Peyer's patch (tissue), 4 donors: ENCODE data around the gene NDUFB4. TPM values are rescaled to one million over a fixed set of nuclear protein-coding genes. Genes with fewer than 3 reads are reported as not detected.

Source experiments
- DNase-seq, 3 donors: peaks; one replicate each; pipeline ENCODE4 v3.0.0-alpha.2; 2017 to 2019
- H3K27ac ChIP-seq, 4 donors: fragments of 200-600 bp; sonication (generic); one replicate each; pipeline ENCODE4 v1.5.1; 2016 to 2019
- H3K27me3 ChIP-seq, 2 donors: fragments of 200-600 bp; sonication (generic); one replicate each; pipeline ENCODE4 v1.5.1; 2019
- H3K36me3 ChIP-seq, 3 donors: fragments of 200-600 bp; sonication (generic); one replicate each; pipeline ENCODE4 v1.5.1; 2016 to 2019
- H3K4me1 ChIP-seq, 4 donors: fragments of 200-600 bp; sonication (generic); one replicate each; pipeline ENCODE4 v1.5.1; 2016 to 2019
- H3K4me3 ChIP-seq, 4 donors: fragments of 200-600 bp; sonication (generic); 1 replicate in 3 of 4; 2 replicates in 1 of 4; pipeline ENCODE4 v1.5.1; 2016 to 2019; ENCODE audit warnings: mild to moderate bottlenecking in 1 of 4
- H3K9me3 ChIP-seq, 4 donors: fragments of 200-600 bp; sonication (generic); one replicate each; pipeline ENCODE4 v1.5.1; 2016 to 2019; ENCODE audit warnings: mild to moderate bottlenecking in 1 of 4
- POLR2A ChIP-seq, 2 donors: fragments of 450-650 bp; IDR thresholded peaks; one replicate each; pipeline ENCODE4 v1.5.1; 2017; ENCODE audit warnings: antibody characterized with exemption in 2 of 2, mild to moderate bottlenecking in 2 of 2, moderate library complexity in 2 of 2
- total RNA-seq, 4 donors: library from RNA; depleted of rRNA; stranded (reverse); fragments of >200 nt; gene quantifications; one replicate each; pipeline ENCODE4 v1.1.0, GENCODE V29; 2016
- TF ChIP-seq, protein P1 (sequence below), 6 experiments: fragments of 450-650 bp in 4 of 6; fragments of 200-600 bp in 2 of 6; sonication (generic) in 1 of 6; IDR thresholded peaks; one replicate each; pipeline ENCODE4 v1.5.1; 2017 to 2019; ENCODE audit warnings: antibody characterized with exemption in 6 of 6, mild to moderate bottlenecking in 3 of 6, moderate library complexity in 1 of 6

The NDUFB4 gene
- total RNA-seq, 4 donors from 2014 or later = 43.7 to 156 (median 79.6) TPM

DNA sequence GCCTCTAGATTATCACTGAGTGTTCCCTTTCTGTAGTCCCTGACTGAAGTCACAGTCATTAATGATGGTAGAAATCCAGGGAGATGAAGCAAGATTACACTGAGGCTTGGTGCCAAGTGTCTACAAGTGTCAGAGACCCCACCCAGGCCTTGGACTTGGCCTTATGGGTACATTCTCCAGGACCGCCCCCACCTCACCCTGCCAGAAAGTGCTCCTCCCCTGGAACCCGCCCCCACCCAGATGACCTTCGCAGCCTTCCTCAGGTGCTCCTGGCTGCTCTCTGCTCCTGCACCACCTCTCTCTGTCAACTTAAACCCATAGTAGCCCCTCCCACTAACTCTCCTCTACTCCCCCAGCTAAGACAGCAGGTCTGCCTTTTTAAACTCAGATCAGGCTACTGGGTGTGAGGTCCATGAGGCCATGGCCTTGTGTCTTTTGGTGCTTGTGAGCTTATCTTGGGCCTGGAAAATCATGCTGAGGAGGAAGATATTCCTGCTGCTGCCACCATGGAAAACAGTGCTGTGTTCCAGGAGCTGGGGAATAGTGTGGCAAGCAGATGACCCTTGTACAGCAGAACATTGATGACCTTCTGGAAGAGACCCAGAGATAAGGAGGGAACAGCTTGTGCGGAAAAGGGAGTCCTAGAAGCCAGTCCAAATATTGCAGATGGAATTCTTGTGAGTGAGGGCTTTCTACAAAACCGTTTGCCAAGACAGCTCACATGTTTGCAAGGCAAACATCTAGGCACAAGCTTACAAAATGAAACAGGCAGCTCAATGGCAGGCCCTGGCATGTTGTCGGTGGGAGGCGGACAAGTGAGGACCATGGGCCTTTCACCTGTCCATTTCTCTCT lies 40.3 kb upstream of the NDUFB4 start:
- Histone ChIP-seq H3K27me3 (no peaks in the 10 kb centered on the region), H3K4me1 (peaks cover 0 to 19% (median 5%) of the 10 kb centered on the region in 4 donors), H3K4me3 (no peak overlapping the region), H3K9me3 (no peaks in the 10 kb centered on the region), H3K27ac (peak overlapping the region in 3 of 4 donors; percentile 40 to 79 (median 76)), H3K36me3 (no peaks in the 10 kb centered on the region)
- peak in 2 of 3 donors; percentile 86 to 87 for DNase-seq
- TF ChIP-seq POLR2A (IDR thresholded peaks at IDR 0.05) = peak in 1 of 2 donors; percentile 13
- TF ChIP-seq, protein P1, sequence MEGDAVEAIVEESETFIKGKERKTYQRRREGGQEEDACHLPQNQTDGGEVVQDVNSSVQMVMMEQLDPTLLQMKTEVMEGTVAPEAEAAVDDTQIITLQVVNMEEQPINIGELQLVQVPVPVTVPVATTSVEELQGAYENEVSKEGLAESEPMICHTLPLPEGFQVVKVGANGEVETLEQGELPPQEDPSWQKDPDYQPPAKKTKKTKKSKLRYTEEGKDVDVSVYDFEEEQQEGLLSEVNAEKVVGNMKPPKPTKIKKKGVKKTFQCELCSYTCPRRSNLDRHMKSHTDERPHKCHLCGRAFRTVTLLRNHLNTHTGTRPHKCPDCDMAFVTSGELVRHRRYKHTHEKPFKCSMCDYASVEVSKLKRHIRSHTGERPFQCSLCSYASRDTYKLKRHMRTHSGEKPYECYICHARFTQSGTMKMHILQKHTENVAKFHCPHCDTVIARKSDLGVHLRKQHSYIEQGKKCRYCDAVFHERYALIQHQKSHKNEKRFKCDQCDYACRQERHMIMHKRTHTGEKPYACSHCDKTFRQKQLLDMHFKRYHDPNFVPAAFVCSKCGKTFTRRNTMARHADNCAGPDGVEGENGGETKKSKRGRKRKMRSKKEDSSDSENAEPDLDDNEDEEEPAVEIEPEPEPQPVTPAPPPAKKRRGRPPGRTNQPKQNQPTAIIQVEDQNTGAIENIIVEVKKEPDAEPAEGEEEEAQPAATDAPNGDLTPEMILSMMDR (IDR thresholded peaks at IDR 0.05) = peak in 3 of 6 experiments; percentile 26 to 49 (median 46)

DNA sequence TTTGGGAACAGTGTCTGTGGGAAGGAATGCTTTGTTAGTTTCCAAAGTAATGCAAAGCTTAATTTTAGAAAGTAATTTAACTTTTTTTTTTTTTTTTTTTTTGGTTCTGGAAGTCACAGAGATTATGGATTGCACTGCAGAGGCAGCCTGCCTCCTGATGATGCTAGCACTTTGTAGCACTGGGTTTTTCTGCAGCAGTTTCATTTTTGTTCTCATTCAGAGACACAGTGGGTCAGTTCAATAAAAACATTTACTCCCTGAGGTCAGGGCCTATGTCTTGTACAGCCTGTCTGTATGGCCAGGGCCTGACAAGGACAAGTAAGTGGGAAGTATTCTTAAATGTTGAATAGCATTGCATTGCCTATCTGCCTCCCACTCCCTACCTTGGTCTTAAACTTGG lies 39.0 kb upstream of the NDUFB4 start:
- H3K27ac ChIP-seq = peak overlapping the region in 1 of 4 donors; percentile 76
- no peaks in the 10 kb centered on the region for H3K36me3 ChIP-seq
- DNase-seq = no peak
- H3K27me3 ChIP-seq = no peaks in the 10 kb centered on the region
- no peak overlapping the region for H3K4me3 ChIP-seq
- TF ChIP-seq POLR2A (IDR thresholded peaks at IDR 0.05) = no peak
- TF ChIP-seq, protein P1 (IDR thresholded peaks at IDR 0.05) = no peak
- H3K4me1 ChIP-seq = peaks cover 0 to 19% (median 5%) of the 10 kb centered on the region in 4 donors
- H3K9me3 ChIP-seq = no peaks in the 10 kb centered on the region

DNA sequence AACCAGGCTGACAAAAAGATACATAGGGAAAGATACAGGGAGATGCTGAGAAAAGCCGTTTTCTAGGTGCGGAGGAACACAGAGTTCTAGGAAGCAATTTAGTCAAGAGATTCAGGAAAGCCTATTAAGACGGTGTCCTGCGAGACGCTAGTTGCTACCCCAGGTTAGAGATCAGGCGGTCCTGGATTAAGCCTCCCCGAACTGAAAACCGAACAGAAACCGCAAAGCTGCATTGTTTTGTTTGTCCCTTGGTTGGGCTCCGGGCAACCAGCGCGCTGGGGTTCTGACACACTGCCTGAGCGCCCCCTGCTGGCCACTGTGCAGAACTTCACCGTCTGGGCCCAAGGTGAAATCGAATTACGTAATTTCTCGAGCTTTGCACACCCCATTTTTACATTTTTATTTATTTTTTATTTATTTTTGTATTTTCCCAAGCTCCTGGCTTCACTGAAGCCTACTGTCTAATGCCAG lies 37.3 kb upstream of the NDUFB4 start:
- Histone ChIP-seq H3K4me3 (peak overlapping the region; percentile 19 to 63 (median 38)), H3K4me1 (peaks cover 0 to 19% (median 5%) of the 10 kb centered on the region in 4 donors), H3K27ac (peak overlapping the region; percentile 37 to 80 (median 52)), H3K27me3 (no peaks in the 10 kb centered on the region), H3K36me3 (no peaks in the 10 kb centered on the region), H3K9me3 (no peaks in the 10 kb centered on the region)
- no peak for TF ChIP-seq POLR2A (IDR thresholded peaks at IDR 0.05)
- TF ChIP-seq, protein P1 (IDR thresholded peaks at IDR 0.05) = peak; percentile 94 to 99 (median 97)
- DNase-seq = peak; percentile 78 to 93 (median 89)

DNA sequence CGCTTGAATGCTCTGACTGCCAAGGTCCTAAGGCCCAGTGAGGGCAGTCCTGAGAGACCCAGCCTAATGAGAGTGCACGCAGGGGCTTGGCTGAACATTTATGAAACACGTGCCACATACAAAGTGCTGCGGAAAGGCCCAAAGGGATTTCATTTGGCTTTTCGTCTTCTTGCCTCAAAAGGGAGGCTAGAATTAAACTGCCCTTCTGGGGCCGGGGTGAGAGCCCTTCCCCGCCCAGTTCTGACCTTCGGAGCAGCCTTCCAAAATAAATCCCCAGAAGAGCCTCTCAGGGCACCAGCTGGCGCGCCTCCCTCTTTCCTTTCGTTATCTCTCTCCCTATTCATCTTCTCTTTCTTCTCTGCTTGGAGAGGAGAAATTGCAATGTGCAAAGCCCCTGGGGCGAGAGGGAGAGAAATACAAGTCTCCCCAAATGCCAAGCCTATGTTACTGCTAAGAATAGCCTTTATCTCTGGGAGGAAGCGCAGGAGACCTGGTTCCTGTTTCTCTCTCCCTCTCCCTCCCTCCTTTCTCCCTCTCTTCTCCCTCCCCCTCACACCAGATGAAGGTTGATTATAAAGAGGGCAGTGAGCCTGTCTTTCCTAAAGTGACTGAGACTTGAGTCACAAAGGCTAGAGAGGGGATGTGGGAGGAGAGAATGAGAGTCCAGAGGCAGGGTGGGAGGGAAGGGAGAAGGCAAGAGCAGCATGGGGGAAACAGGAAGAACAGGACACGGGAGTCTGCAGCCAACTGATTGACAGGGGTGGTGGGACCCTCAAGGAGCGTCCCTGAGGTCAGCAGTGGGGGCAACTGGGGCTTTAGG lies 36.7 kb upstream of the NDUFB4 start:
- DNase-seq = no peak
- no peak for TF ChIP-seq POLR2A (IDR thresholded peaks at IDR 0.05)
- TF ChIP-seq, protein P1 (IDR thresholded peaks at IDR 0.05) = no peak
- no peaks in the 10 kb centered on the region for H3K36me3 ChIP-seq
- H3K27me3 ChIP-seq = no peaks in the 10 kb centered on the region
- H3K27ac ChIP-seq = peak overlapping the region; percentile 37 to 80 (median 53)
- H3K4me3 ChIP-seq = peak overlapping the region; percentile 19 to 63 (median 38)
- H3K4me1 ChIP-seq = peaks cover 0 to 19% (median 5%) of the 10 kb centered on the region in 4 donors
- no peaks in the 10 kb centered on the region for H3K9me3 ChIP-seq
